SKM-1 treated with dmso at 0.1 percent for 144 hours (cell line): Measurements from ENCODE around the gene POLR2L.
A peak's percentile ranks its signal among the peaks of the same experiment; 100 is the strongest.

Source experiments
- DNase-seq: peaks from one replicate; lab custom pipeline; 2025; ENCODE audit not compliant: unreplicated experiment; lab: John Stamatoyannopoulos, UW

Gene POLR2L

DNA sequence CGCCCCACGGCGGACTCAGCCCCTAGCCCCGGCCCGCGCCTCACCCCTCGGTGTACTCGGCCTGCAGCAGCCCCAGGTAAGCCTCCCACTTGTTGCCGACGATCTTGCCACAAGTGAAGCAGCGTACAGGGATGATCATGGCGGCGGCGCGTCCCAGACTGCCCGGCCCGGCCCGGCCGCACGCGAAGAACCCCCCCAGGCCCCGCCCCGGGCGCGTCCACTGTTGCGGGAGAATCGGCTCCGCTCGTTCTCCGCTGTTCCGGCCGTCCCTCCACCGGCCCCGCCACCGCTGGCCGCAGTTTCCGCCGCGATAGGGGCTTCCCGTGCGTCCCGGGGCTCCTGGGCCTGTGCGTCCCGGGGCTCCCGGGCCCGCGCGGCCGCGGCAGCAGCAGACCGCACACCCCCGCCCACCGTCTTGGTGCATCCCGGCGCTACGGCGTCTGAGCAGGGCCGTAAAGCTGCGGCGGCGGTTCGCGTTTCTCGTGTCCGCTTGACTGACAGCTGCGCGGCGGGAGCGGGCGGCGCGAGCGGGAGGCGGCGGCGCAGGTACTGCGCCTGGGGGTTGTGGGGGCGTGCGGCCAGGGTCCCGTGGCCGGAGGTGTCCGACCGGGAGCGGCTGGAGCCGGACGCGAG lies at the start of gene POLR2L, which contains the start of gene TSPAN4:
TSS of gene POLR2L (minus strand) at position 160 of the 633 bp plus-strand sequence. CDS start at position 139, 21 bp downstream.
TSS of gene TSPAN4 (plus strand) at position 483 of the 633 bp plus-strand sequence. CDS start 7,453 bp downstream, outside the sequence.
- DNase-seq = peak; percentile 71

DNA sequence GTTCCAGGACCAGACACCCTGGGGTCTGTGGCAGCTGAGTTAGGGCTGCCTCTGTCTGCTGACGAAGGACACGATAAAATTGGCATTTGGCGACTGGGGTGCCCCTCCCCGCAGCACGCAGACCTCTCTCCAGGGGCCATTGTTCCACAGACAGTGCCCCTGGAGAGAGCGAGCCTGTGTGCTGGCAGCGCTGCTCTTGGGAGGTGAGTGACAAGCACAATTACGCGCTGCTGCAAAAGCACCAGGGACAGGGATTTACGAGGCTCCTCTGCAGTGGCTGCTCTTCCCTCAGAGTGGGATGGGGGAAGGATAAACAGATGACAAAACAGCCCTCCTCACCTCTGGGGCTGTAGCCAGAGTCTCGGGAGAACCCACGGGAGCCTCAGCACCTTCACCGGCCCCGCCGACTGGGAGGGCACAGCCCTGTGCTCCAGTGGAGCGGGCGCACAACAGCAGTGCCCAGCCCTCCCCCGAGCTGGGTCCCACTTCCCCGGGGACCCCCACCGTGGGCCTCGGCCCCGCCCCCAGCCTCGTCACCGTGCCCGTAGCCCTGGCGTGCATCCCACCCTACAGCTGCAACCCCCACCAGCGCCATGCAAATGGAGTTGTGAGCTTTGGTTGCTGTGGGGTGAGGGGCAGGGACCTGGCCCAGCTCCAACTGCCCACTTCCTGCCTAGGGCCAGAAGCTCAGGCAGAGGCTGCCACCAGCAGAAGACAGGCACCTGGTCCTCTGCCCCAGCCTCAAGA lies 48.6 kb upstream of the POLR2L start:
- no peak for DNase-seq

DNA sequence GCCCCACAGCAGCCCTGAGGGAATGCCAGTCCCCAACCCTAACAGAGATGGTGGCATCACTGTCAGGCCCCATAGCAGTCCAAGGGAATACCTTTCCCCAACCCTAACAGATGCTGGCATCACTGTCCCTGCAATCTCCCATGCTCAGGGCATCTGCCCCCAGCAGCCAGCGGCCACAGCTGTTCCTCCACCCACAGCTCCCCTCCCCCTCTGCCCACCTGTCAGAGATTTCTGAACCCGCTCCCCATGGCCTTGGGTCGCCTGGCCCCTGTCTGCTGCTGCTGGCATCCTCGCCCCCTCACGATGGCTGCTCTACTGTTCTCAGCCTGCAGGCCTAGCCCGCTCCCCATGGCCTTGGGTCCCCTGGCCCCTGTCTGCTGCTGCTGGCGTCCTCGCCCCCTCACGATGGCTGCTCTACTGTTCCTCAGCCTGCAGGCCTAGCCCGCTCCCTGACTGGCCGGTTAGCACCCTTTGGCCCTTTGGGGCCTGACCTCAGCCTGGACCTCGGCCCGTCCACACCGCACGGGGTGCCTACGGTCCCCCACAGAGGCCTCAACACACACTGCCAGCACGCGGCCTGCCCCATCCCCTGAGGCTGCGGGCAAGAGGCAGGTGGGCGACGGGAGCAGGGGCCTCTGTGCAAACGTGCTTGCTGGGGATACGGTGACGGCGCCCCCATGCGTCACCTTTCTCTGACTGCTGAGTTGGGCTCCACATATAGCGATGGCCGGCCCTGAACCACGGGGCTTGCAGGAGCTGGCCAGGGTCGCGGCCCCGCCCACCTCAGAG lies 47.6 kb upstream of the POLR2L start:
- DNase-seq = no peak

DNA sequence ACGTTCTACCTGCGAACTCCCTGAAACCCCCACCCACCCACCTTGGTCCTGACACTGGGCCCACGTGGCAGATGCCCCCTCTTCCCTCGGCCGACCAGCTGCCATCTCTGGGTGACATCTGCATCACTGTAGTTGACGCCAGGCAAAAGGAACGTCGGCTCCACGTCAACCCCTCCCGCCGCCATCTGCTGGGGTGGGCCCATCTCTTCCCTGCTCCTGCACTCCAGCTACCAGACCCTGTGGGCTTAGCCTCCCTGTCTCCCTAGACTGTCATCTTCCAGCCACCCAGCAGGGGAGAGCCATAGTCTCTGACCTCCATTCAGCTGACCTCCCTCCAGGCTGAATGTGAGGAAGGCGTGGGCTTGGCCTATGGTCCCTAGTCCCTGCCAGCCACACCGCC lies 46.9 kb upstream of the POLR2L start:
- no peak for DNase-seq

DNA sequence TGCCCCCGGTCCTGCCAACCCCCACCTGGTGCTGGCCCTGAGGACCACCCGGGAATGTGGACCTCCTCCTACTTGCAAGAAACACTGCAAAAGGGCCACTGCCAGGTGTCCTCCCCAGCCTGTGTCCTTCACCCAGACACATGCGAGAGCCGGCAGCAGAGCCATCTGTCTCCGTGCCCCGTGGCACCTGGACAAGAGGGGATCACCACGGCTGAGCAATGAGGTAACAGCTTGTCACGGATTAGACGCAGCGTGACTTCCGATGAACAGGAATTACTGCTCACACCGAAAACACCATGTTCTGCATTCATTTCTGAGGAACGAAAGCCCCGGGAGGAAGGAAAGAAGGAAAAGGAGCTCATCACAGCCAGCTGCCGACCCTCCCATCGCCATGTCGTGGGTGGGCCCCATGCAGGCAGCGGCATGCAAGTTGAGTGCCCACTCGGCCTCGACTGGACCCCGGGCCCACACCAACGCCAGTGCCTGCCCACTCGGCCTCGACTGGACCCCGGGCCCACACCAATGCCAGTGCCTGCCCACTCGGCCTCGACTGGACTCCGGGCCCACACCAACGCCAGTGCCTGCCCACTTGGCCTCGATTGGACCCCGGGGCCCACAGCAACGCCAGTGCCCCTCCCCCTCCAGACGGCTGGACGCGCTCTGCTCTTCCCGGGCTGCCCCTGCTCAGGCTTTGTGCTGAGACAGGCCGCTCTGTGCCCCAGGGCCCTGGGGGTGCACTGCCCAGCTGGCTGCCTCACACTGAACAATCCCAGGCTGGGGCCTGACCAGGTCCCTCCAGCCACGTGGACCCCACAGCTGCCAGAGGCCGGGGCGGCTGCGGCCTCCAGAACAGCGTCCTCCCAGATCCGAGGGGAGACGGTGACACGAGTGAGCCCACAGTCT lies 46.2 kb upstream of the POLR2L start:
- DNase-seq = no peak

DNA sequence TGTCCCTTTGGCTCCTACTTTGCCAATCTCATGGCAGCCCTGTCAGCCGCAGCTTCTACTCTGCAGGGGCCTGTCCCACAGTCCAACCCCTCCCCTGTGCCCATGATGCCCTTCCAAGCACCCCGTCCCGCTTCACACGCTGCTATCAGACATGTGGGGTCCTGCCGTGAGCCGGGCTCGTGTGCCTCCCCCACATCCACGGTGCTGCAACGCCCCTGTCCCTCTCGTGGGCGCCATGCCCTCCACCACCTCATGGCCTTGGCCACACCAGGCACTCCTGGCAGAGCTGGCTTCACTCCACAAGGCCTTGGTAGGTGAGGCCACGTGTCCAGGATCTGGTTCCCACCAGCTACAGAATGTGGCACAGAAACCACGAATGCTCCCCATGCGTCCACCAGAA lies 45.3 kb upstream of the POLR2L start:
- no peak for DNase-seq

DNA sequence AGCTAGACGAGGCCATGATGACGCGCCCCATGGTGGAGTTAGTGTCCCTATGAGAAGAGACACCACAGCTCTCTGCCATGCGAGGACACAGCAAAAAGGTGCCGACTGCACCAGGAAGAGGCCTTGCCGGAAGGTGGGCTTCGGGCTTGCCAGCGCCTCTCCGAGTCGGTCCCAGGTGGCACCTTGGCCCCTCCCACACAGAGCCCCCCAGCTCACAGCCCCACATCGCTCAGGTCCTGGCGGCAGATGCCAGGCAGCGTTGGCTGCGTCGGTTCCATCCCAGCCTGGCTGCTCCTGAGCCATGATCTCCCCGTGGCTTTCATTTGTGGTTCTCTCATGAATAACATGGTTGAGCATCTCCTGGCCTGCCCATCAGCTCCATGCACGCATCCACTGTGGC lies 44.2 kb upstream of the POLR2L start:
- DNase-seq = no peak

DNA sequence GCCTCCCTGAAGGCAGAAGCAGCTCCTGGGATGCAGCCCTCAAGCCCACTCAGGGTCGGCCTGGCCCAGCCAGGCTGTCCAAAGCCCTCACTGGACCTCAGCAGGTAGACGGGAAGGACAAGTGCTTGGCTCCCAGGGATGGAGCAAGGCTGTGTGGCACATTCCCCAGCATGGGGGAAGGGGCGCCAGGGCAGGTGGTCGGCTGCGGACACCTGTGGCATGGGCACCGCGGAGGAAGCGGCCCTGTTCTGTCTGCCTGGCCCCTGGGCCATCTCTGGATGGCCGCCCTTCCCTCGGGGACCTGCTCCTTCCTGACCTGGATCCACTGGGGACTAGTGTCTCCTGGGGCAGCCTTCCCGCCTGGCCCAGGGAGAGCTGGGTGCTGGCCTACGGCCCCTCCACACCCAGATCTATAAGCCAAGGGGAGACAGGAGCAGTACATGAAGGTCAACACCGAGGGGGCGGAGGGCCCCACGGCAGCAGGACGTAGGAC lies 42.3 kb upstream of the POLR2L start:
- DNase-seq = no peak

DNA sequence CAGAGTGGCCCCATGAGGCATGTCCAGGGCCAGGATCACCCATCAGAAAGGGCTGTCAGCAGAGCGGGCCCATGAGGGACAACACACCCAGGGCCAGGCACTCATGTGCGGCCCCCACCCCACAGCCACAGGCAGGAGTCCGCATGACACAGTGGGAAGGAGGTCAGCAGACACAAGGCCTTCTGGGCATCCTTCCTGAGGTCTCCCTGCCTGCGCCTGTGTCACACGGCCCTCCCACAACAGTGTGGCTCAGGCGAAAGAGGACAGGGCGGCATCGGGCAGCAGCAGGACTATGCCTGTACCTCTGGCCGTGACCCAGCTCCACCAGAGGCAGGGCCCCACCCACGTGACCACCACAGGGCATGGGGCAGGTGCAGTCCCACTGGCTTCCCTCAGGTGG lies 41.2 kb upstream of the POLR2L start:
- DNase-seq = no peak

DNA sequence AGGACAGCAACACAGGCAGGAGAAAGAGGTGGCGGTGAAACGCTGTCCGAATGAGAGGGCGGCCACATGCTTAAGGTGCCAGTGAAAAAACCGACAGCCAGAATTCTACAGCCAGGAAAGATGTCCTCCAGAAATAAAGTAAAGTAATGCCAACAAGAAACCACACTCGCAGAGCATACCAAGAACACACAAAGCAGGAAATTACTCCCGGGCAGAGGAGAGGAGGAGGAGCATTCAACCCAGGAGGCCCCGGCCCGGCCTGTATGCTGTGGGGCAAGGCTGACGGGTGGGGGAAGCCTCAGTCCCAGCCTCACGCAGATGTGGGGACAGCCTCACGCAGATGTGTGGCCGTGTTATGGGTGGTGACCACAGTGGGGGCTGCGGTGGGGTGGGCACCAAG lies 40.3 kb upstream of the POLR2L start:
- DNase-seq = no peak

DNA sequence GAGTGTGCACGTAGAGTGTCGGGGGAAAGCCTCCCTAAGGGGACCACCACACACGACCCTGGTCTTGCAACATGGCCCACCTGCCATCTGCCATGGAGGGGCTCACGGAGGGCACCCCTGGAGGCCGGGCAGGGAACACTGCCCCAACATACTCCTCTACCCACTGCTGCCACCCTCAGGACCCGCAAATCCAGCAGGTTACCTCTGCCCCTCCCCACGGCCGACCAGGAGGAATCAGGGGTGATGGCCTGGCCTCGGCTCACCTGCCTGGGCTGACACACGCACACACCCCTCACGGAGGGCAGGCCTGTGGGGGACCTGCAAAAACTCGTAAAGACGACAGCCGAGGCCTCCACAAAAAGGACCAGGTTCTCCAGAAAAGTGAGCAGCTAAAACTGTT lies 38.1 kb upstream of the POLR2L start:
- DNase-seq = no peak

DNA sequence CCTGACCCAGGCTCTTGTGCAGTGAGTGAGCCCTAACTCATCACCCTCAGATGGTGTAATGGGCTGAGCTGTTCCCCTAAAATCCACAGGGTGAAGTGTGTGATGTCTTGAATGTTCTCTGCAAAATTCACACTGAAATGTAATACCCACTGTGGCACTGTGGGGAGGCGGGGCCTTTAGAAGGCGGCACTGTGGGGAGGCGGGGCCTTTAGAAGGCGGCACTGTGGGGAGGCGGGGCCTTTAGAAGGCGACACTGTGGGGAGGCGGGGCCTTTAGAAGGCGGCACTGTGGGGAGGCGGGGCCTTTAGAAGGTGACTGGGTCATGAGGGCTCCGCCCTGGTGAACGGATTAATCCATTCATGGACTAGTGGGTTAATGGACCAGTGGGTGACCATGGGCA lies 35.2 kb upstream of the POLR2L start:
- no peak for DNase-seq

DNA sequence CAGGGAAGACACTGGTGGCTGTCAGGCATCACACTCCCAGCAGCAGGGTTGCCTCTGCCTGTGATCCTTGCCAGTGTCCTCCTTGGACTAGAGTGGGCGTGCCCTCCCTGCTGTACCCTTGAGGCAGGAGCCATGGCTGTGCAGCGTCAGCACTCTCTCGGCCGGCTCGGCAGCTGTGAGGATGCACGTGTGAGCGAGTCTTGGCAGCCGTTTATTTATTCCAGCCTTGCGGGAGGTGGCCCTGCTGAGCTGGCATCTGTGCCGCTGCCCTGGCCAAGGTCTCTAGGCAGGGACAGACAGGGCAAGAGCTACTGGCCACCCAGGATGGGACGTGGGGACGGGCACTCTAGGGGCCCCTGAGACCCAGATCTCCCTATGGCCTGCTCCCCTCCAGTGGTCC lies 34.2 kb upstream of the POLR2L start:
- no peak for DNase-seq

DNA sequence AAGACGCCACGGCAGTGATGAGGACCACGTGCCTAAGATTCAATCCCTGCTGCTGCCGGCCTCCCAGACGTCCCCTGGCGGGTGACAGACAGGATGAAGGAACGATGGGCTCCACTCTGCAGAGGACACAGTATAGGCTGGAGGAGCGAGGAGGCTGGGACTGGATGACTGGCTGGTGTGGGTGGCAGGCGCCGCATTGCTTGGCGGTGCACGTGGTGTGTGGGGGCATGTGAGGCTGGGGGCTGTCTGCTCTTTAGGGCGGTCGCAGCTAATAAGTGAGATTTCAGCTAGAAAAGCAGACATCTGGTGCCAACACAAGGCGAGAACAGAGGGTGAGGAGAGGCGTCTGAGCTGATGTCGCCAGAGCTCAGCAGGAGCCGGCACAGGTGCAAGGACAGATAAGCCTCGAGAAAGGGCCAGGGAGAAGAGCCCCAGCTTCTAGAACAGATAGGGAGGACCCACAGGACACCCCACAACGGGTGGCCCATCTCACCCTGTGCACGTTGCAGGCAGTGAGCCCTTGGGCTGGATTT lies 33.5 kb upstream of the POLR2L start:
- no peak for DNase-seq

DNA sequence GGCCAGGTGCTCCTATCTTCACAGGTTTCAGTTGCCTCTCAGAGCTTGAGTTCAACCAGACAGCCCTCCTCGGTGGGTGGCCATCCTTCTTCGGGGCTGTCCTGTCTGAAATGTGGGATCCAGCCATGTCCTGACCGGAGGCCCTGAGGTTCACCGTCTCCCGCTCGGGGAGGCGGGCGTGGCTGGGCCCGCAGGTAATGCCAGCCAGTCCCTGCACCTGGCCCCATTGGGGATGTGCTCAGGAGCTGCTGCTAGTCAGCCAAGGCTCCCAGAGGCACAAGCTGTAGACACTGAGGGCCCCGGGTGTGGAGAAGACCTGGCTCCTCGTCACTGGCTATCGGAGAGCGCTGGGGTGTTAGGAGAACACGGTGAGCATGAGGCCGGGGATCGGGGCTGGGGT lies 32.9 kb upstream of the POLR2L start:
- no peak for DNase-seq

DNA sequence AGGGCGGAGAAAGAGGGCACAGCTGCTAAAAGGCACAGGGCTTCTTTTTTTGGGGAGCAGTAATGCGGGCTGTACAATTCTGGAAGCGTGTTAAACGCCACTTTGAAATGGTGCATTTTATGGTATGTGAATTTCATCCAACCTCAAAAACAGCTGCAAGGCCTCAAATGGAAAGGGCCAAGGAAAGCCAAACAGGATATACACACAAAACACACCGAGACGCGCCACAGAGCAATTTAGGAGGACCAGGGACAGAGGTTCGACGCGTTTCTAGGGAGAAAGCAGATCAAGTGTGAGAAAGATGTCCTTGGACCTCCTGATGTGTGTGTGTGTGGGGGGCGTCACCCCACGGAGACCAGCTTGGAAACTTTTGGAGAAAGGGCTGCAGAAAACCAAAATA lies 31.4 kb upstream of the POLR2L start:
- DNase-seq = no peak

DNA sequence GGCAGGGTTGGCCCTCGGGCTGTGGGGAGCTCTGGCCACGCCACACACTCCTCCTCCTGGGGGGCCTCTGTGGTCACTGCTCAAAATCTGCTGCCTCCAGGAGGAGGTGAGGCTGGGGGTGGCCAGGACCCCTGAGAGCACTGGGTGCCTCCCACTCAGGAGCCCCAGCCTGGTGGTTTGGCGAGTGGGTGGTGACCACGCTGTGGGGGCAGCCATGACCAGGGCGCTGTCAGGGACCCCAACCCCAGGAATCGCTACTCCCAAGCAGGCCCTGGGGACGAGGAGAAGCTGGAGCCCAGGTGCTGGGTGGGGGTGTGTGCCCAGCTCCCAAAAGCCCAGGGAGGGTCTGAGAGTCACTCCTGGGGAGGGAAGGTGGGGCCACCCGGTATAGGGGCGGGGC lies 30.5 kb upstream of the POLR2L start:
- no peak for DNase-seq

DNA sequence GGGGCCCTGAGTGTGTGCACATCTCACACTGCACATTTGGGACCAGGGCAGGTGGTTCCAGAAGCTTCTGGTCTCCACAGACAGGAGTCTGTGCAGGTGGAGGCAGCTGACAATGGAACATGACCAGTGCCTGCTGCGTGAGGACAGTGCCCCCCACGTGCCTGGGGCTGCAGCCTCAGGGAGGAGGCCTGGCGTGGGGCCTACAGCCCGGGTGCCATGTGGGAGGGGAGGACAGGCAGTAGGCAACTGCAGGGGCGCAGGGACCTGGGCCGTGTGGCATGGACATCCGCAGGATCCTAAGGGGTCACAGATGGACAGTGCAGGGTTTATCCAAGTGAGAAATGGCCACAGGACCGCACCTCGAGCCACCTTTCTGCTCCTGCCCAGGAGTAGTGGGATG lies 29.1 kb upstream of the POLR2L start:
- no peak for DNase-seq

DNA sequence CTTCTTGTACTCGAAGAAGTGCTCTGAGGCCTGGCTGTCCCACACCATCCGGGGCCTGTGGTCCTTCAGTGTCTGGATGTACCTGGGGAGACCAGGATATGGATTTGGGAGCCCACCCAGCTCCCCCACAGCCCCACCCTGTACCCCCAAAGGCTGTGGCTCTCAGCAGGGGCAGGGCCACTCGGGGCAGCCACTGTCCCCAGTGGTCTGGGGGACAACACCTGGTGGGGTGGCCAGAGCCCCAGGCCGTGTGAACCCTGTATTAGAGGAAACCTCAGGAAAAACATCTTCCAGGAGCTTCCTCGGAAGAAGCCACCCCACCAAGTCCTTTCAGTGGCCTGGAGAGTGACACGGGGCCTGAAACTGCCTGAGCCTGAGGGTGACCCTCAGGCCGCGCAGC lies 28.1 kb upstream of the POLR2L start:
- no peak for DNase-seq

DNA sequence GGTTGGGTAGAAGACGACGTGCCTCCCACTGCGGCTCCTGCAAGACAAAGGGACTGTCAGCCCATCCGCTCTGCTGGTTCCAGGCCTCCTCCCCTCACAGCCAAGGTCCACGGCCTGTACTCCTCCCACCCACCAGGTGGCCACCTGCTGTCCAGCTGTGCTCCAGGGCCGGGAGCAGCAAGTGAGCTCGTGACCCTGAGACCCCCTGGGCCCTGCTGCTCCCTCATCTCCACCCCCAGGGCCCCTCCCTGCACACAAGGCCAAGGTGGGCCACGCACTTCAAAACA lies 27.7 kb upstream of the POLR2L start:
- no peak for DNase-seq
